ENCODE results near the gene MRPS10.
"Not testable (repeated sequence)": the region's sequence is repeated elsewhere in the genome, so short reads cannot be mapped to it uniquely, and the experiment has no call there.

Gene MRPS10

DNA sequence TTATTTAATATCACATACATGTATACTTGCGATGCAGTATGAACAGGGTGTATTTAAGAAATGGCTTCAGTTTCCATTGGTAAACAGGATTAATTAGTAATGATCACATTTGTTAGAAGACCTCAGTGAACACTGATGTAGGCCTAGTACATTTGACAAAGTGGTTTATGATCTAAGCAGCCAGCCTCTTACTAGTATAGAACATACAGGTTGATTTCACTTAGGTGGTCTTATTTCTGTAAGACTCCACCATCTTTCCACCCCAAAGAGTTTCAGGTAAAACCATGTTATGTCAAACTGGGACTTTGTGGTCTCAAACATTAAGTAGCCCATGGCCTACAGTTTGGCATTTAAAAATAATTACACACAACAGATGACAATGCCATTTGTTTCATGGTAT, 20.2 kb upstream of the MRPS10 start:
- DNase-seq: no peak

- DNase-seq: no peak
These were observed 19.2 kb upstream of the MRPS10 start for GRCh38 chr6:42236682-42237473.

DNA sequence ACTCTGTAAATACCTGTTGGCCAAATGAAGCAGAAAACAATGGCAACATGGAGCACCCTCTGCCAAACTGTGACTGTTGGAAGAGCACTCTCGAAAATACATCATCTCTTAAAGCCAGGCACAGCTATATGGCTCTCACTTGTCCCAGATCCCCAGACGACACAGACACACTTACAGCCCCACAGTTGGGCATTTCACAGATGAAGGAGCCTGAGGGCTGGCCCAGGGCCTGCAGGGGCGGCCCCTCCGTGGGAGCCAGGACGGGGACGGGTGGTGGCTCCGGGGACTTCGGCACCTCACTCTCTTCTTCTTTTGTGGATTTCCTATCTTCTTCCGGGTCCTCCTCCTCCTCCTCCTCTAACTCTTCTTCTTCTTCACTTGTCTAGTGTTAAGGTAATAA, 18.4 kb upstream of the MRPS10 start:
- DNase-seq: no peak

DNA sequence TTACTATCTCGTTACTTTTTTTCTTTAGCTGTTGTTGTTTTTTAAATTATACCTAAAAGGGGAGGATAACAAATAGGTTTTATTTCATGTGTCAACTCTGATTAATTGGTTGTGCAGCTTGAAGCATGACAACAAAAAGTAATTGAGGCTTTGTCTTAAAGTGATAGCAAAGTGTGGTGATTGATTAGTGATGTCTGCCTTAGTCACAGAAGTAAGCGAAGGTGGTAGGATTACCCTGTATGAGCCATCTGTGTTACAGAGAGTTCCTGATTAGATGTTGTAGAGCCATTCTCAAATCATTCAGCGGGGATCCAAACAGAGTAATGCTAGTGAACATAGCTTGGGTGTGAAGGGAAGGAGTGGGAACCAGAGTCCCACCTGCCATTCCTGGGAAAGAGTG, 14.4 kb upstream of the MRPS10 start:
- no peak for DNase-seq

- DNase-seq: no peak
These were observed 13.0 kb upstream of the MRPS10 start for GRCh38 chr6:42230345-42231321.

DNA sequence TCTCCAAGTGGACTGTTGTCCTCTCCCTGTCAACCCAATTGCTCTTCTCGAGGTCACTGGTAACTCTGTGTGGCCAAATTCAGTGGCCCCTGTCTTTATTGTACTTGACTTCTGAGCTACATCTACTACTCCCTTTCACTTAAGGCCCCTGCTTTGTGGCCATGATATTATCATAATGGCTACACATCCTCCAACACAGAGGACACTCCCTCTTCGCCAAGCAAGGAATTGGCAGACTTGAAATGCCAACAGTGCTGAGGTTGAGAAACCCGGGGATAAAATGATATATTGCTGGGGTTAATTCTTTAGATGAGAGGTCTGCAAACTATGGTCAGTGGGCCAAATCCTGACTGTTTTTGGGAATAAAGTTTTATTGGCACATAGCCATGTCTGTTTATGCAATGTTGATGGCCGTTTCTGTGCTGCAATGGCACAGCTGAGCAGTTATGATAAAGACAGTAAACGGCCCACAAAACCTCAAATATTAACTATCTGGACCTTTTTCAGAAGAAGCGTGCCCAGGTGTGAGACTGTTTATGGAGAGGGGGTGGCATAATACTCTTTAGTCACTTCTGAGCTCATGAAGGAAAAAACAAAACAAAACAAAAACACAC, 12.0 kb upstream of the MRPS10 start:
- DNase-seq: no peak

DNA sequence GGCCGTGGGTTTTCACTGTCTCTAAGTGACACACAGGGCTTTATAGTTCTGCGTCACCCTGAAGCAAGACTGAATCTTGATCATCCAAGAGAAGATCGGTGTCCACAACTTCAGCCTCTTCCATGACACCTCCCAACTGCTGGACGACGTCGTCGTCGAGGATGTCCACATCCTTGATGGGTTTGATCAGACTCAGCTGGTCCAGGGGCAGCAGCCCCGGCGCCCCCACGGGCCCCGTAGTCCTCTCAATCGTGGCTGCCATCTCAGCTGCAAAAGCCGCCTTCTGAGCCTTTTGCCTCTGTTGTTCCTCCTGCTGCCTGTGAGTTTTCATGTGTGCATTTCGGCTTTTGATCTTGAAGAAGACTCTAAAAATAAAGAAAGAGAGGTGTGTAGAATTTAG, 10.6 kb upstream of the MRPS10 start:
- DNase-seq: no peak

- no peak for DNase-seq
These were observed 9.7 kb upstream of the MRPS10 start for GRCh38 chr6:42227173-42227850.

DNA sequence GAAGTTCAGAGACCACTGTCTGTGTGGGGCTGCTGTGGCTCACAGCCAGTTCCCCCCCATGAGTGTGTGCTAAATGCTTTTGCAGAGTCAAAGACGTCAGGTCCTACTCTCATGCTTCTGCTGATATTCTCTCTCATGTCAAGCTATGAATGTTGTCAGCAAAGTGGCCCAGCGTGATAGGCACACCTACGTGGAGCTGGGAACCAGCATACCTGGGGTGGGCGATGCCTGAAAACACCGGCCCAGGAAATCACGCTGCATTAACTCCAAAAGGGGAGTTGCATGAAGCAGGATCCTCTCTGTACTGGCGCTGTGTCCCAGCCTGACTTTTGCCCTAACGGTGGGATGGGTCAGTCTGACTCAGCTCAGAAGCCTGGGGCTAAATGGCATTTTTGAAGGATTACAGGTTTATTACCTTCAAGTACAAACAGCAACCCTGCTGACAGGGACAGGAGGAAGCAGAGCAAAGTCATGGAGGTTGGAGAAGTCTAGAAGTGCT, 9.0 kb upstream of the MRPS10 start:
- DNase-seq: no peak

DNA sequence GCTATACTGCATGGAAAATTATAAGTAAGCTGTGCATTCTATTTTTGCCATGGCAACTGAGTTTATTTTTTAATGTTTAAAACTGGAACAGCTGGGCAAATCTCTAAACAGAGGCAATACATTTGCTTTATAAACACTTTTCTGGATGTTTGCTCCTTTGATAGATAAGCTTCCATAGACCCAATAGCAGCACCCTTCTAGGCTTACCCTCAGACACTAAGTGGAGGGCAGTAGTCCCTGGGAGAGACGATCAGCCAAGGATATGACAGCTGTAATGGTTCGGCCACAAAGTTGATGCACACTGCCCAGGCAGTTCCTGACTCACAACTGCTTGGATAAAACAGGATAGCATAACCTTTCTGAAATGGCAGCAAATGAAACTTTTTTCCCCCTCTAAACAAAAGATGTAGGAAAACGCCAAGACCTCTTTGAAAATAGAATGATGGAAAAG, 8.5 kb upstream of the MRPS10 start:
- DNase-seq: no peak

DNA sequence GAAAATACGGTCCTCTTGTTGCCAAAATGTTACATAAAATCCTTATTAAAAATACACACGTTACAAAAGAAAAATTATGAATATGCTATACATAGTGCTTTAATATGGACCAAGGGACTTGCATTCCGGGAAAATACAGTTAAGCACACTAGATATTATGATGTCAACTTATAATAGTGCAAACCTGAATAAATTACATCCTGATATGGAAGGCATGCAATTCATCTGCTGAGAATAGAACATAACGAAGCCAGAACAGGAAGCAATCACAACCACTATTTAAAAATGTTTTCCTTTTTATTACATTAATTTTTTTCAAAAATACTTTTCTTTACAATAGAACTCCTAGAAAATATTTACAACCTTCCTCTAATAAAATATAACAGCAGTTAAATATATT, 7.8 kb upstream of the MRPS10 start:
- DNase-seq: no peak

DNA sequence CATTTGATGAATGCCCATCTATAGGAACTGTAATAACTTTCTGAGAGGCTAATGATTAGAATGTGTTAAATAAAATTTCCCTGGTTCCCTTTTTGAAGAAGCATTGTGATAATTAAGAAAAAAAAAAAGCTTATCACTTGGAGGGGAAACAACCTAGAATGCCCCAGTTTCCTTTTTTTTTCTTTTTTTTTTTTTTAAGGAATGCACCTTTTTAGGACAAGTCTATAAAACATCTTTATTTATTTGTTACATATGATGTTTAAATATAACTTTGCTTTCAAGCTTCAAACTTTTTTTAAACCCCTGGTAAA, 7.3 kb upstream of the MRPS10 start:
- DNase-seq: no peak

- DNase-seq: no peak
These were observed 6.8 kb upstream of the MRPS10 start for GRCh38 chr6:42224222-42225028.

- no peak for DNase-seq
These were observed 4.8 kb upstream of the MRPS10 start for GRCh38 chr6:42222448-42222847.

GRCh38 chr6:42221546-42221945, 3.9 kb upstream of the MRPS10 start:
- no peak for DNase-seq

- DNase-seq: no peak
These were observed 3.1 kb upstream of the MRPS10 start for GRCh38 chr6:42220807-42221206.

- no peak for DNase-seq
These were observed 523 bp downstream of the MRPS10 start for GRCh38 chr6:42217157-42217518.

DNA sequence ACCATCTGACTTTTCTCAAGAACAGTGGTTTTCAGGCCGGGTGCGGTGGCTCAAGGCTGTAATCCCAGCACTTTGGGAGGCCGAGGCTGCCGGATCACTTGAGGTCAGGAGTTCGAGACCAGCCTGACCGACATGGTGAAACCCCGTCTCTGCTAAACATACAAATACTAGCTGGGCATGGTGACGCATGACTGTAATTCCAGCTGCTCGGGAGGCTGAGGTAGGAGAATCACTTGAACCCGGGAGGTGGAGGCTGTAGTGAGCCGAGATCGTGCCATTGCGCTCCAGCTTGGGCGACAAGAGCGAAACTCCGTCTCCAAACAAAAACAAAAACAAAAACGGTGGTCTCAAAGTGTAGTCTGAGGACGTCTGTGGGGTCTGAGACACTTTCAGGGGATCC, 1.2 kb downstream of the MRPS10 start:
- not testable (repeated sequence) for DNase-seq

DNA sequence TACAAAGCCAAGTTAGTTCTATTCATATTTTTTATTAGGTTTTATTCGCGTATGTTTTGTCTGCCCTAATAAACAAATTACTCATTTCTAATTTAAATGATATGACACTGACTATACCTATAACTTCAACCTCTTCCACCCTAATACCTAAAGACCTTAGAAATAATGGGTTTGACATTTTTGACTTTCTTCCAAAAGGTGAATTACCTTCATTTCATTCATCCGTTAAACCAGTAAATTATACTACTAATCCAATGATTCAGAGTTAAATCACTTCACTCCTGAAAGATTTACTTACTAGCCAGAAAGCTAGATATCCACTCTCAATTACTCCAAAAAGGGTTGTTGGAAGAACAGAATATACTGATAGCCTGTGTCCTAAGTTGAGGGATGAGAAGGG, 5.2 kb downstream of the MRPS10 start:
- no peak for DNase-seq

- DNase-seq: no peak
These were observed 5.9 kb downstream of the MRPS10 start for GRCh38 chr6:42211726-42212125.

DNA sequence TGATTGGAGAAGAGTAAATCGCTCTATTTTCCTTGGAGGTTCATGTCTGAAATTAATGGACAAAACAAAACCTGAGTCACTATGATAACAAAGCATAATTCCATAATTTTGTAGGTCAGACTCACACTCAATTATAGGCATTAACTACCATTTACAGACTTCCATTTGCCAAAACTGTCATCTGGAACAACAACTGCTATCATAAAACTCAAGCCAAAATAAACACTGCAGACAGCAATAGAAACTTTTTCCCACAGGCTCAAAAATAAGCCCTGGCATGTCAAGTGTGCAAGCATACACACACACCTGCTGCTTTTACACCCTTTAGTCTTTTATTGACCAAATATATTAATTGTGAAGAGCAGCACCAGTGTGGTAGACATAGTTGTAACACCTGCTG, 7.1 kb downstream of the MRPS10 start:
- DNase-seq: peak; percentile 81

DNA sequence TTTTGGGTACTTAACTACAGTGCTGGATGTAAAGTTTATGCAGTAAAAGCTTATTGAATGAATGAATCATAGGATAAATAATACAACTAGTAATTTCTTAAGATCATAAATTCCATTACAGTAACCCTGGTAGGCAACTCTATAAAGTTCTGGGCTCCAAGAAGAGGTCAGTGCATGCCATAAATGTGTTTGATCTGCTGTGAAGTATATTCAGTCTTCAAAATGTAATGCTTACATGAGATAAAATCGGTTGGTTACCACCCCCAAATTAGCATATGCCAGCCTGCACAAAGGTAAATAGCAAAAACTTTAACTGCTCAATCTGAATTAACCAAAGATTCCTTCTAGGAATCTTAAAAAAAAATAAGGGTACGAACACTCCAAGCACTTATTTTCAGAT, 10.1 kb downstream of the MRPS10 start:
- DNase-seq: not testable (repeated sequence)
